ENCODE results near the gene INKA2.

DNA sequence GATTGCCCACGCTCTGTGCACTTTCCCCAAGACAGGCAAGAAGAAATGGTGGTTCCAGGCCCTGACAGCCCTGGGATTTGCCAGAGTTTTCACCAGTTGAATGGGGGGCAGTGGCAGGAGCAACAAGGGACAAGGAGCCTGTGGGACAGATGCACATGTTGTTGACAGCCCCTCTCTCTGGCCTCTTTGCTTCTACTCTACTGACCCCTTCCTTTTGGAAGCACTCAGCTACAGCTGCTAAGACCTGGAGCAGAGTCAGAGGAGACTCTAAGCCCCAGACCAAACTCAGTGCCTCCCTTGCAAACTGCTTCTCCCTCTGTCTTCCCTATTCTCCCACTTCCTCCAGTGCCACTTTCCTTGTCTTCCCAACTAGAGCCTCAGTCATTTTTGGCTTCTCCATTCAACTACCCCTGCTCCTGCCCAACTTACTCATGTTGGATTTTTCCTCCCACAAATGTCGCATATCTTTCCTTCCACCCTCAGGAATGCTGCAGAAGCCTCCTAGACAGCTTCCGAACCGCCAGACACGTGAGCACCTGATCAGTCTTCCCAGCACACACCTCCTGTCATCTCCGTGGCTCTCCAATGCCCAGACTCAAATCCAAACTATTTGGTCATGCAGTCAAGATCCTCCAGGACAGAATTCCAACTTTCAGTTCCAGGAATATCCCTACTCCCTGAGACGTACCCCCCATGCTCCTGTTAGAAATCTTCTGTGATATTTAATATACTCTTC lies 9.1 kb downstream of the INKA2 start:
- TF ChIP-seq EZH2 (IDR thresholded peaks at IDR 0.05; ENCODE audit: borderline replicate concordance, insufficient read depth, low read length, poor library complexity, severe bottlenecking): no peak
- no peak for TF ChIP-seq EP300 (conservative IDR thresholded peaks at IDR 0.05; ENCODE audit: poor library complexity, severe bottlenecking)

All from neural cell (in vitro differentiated cells).